ENCODE results near the gene CERS2.

CERS2 gene

DNA sequence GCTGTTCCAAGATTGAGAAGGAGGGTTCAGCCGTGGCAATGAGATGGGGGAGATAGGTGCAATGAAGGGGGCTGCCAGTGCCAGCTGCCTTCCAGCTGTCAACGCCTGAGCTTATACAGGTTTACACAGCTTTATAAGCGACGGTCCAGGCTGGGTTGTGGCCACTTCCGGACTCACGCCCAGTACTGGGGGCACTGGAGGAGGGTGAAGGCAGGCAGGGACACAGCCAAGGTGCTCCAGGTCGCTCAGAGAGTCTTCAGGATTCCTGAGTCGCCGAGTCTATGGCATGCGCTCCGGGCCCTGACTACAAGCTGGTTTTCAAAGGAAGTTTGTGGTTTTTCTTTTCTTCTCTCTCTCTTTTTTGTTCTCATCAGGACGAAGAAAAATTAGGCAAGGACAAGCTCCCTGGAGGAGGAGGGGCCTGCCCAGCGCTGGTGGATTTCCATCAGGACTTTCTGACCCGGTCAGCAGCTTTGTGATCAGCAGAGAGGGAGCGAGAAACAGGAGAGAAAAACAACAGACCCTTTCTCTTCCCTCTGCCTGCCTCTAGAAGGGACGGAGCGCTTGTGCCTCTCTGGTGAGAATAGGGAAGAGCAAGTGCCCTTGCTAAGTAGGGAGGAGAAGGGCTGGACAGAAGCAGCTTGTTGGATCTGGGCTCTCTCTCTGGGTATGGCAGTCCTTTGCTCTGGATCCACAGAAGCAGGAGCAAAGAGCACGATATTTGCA, 31.9 kb upstream of the CERS2 start, which contains the start of gene MINDY1:
MINDY1 (minus strand) TSS at position 576 of the 726 bp plus-strand sequence. CDS start 4,285 bp downstream, outside the sequence.
- H3K4me3 ChIP-seq (ENCODE audit: low read depth, low read length), result peak within 1 kb of the TSS; percentile 97
- H3K9ac ChIP-seq (ENCODE audit: low read length), result peak within 1 kb of the TSS; percentile 25
- H3K36me3 ChIP-seq (ENCODE audit: control insufficient read depth, insufficient read depth, low read length), result no peaks in the 10 kb centered on the region
- H3K9me3 ChIP-seq (ENCODE audit: control insufficient read depth, insufficient read depth, low read depth, low read length), result no peaks in the 10 kb centered on the region
- H3K4me1 ChIP-seq (ENCODE audit: control insufficient read depth, insufficient read depth, low read length), result peaks cover 28% of the 10 kb centered on the region
- H3K27ac ChIP-seq (ENCODE audit: low read depth, low read length), result peak within 1 kb of the TSS; percentile 71; the same call in 1 of the 2 replicates
- no peaks in the 10 kb centered on the region for H3K27me3 ChIP-seq (ENCODE audit: control insufficient read depth, insufficient read depth, low read length)

DNA sequence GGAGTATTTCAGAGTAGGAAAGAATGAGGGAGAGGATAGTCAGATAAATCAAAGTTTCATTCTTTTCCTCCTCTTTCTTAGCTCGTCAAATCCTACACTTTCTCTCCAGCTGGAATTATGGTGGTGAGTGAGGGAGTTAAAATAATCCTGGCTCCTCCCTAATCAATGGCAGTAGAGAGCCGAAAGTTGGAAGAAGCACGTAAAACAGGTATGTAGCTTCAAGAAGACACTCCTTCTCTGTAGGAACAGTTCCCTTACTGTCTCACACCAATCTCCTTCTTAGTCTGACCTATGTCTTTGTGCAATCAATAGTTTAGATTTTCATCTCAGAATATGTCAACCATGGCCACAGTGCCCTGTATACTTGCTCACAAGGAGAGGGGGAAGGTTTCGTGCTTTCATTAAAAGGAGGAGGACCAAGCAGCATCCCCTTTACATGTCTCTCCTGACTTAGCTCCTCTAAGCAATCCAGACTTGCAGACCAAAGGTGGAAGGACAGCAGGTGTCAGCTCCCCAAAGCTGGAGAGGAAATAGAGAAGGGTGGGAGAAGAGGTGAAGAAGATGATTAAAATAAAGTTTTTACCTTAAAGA, 31.2 kb upstream of the CERS2 start:
- Histone ChIP-seq H3K9ac (ENCODE audit: low read length) (no peak overlapping the region), H3K4me1 (ENCODE audit: control insufficient read depth, insufficient read depth, low read length) (peaks cover 28% of the 10 kb centered on the region), H3K36me3 (ENCODE audit: control insufficient read depth, insufficient read depth, low read length) (no peaks in the 10 kb centered on the region), H3K9me3 (ENCODE audit: control insufficient read depth, insufficient read depth, low read depth, low read length) (no peaks in the 10 kb centered on the region), H3K4me3 (ENCODE audit: low read depth, low read length) (peak overlapping the region; percentile 56), H3K27me3 (ENCODE audit: control insufficient read depth, insufficient read depth, low read length) (no peaks in the 10 kb centered on the region), H3K27ac (ENCODE audit: low read depth, low read length) (no peak overlapping the region)

DNA sequence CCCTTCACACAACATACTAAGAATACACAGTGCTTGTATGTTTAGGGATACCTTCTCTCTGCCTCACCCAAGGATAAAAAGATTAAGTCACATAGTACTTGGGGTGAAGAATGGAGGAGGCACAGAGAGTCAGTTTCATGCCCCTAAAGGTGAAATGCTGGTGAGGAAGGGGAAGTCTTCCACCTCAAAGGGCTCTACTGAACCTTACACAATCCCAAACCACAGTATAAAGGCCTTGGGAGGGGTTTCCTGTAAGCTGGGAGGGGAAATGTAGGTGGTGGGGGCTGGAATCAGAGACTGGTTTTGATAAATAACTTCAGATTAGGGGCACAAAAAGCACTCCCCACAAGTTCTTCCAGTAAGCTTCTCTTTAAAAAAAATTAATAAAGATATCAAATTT, 28.5 kb upstream of the CERS2 start:
- Histone ChIP-seq H3K9me3 (ENCODE audit: control insufficient read depth, insufficient read depth, low read depth, low read length) (no peaks in the 10 kb centered on the region), H3K27ac (ENCODE audit: low read depth, low read length) (no peak overlapping the region), H3K27me3 (ENCODE audit: control insufficient read depth, insufficient read depth, low read length) (no peaks in the 10 kb centered on the region), H3K4me3 (ENCODE audit: low read depth, low read length) (no peak overlapping the region), H3K9ac (ENCODE audit: low read length) (no peak overlapping the region), H3K36me3 (ENCODE audit: control insufficient read depth, insufficient read depth, low read length) (no peaks in the 10 kb centered on the region), H3K4me1 (ENCODE audit: control insufficient read depth, insufficient read depth, low read length) (peaks cover 24% of the 10 kb centered on the region)

DNA sequence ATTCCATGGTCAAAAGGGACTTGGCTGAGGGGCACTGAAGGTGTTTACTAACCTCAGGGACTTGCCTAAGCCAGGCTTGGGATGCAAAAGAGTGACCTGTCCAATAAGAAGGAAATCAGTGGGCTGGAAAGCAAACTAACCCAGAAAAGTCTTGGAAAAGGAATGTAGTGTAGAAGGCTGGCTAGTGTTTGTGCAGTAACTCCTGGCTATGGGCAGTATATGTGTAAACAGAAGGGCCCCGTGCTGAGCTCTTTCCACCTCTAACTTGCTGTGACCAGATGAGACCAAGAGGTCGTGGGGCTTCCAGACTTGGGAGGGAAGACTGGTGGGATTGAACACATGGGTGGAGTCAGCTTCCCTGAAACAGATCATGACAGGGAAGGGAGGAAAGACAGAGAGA, 28.0 kb upstream of the CERS2 start:
- peaks cover 19% of the 10 kb centered on the region for H3K4me1 ChIP-seq (ENCODE audit: control insufficient read depth, insufficient read depth, low read length)
- no peaks in the 10 kb centered on the region for H3K9me3 ChIP-seq (ENCODE audit: control insufficient read depth, insufficient read depth, low read depth, low read length)
- no peak overlapping the region for H3K9ac ChIP-seq (ENCODE audit: low read length)
- no peaks in the 10 kb centered on the region for H3K27me3 ChIP-seq (ENCODE audit: control insufficient read depth, insufficient read depth, low read length)
- no peaks in the 10 kb centered on the region; the same call in 1 of the 2 replicates for H3K36me3 ChIP-seq (ENCODE audit: control insufficient read depth, insufficient read depth, low read length)
- H3K27ac ChIP-seq (ENCODE audit: low read depth, low read length), result no peak overlapping the region
- no peak overlapping the region for H3K4me3 ChIP-seq (ENCODE audit: low read depth, low read length)

DNA sequence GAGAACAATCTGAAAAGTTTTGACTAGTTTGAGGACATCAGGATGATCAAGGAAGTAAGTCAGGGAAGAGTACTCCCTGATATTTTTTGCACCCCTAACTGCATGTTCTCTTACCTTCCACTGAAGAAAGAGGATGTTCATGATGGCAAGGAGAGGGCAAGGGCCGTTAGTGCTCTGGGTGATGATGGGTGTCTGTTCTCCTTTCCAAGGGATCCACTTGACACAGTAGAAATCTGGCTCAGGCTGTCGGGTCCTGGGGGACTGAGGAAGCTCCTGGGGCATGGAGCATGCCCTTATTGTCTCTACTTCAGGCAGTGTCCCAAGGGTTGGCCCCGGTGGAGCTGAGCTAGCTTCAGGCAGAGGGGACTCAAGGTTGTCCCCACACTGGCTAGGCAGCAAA, 27.4 kb upstream of the CERS2 start:
- peaks cover under 1% of the 10 kb centered on the region; the same call in 1 of the 2 replicates for H3K36me3 ChIP-seq (ENCODE audit: control insufficient read depth, insufficient read depth, low read length)
- H3K27ac ChIP-seq (ENCODE audit: low read depth, low read length), result no peak overlapping the region
- no peak overlapping the region for H3K4me3 ChIP-seq (ENCODE audit: low read depth, low read length)
- H3K9me3 ChIP-seq (ENCODE audit: control insufficient read depth, insufficient read depth, low read depth, low read length), result no peaks in the 10 kb centered on the region
- no peak overlapping the region for H3K9ac ChIP-seq (ENCODE audit: low read length)
- H3K27me3 ChIP-seq (ENCODE audit: control insufficient read depth, insufficient read depth, low read length), result no peaks in the 10 kb centered on the region
- peaks cover 16% of the 10 kb centered on the region for H3K4me1 ChIP-seq (ENCODE audit: control insufficient read depth, insufficient read depth, low read length)

DNA sequence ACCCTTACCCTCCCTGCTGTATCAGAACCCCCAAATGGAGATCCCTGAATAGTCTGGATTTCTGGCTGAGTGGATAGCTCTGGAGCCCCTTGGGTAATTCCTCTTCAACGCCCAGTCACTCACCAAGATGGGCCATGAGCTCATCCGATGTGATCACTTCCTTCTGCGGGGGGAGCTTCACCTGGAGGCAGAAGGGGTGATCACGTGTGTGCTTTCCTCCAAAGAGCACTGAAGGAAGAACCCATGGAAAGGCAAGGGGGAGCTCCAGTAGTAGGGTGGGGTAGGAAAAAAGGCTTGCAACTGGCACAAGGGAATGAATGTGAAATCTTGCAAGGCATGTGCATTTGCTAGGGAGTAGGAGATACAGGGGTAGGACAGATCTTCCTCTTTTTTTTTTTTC, 27.0 kb upstream of the CERS2 start:
- no peaks in the 10 kb centered on the region for H3K27me3 ChIP-seq (ENCODE audit: control insufficient read depth, insufficient read depth, low read length)
- no peak overlapping the region for H3K9ac ChIP-seq (ENCODE audit: low read length)
- H3K4me1 ChIP-seq (ENCODE audit: control insufficient read depth, insufficient read depth, low read length), result peaks cover 13% of the 10 kb centered on the region
- H3K9me3 ChIP-seq (ENCODE audit: control insufficient read depth, insufficient read depth, low read depth, low read length), result no peaks in the 10 kb centered on the region
- peaks cover 4% of the 10 kb centered on the region; the same call in 1 of the 2 replicates for H3K36me3 ChIP-seq (ENCODE audit: control insufficient read depth, insufficient read depth, low read length)
- H3K27ac ChIP-seq (ENCODE audit: low read depth, low read length), result no peak overlapping the region
- H3K4me3 ChIP-seq (ENCODE audit: low read depth, low read length), result no peak overlapping the region

DNA sequence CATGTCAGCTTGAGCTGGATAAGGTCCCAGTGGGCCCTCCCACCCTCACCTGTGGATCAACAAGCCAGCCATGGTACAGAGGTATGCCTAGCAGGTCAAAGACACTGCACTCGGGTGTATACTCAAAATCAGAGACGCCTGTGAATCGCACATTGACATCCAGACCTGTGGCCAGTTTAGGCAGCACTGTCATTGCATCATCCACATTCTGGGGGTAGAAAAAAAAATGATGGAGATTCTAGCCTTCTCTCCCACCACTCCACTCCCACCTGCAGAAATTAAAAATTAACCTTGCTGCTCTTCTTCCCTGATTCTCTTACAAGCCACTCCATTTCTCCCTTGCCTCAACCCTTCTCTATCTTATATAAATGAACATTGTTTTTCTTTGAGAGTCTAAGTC, 25.8 kb upstream of the CERS2 start:
- Histone ChIP-seq H3K4me3 (ENCODE audit: low read depth, low read length) (no peak overlapping the region), H3K9me3 (ENCODE audit: control insufficient read depth, insufficient read depth, low read depth, low read length) (no peaks in the 10 kb centered on the region), H3K27me3 (ENCODE audit: control insufficient read depth, insufficient read depth, low read length) (no peaks in the 10 kb centered on the region), H3K4me1 (ENCODE audit: control insufficient read depth, insufficient read depth, low read length) (peaks cover 5% of the 10 kb centered on the region), H3K27ac (ENCODE audit: low read depth, low read length) (no peak overlapping the region), H3K9ac (ENCODE audit: low read length) (no peak overlapping the region), H3K36me3 (ENCODE audit: control insufficient read depth, insufficient read depth, low read length) (peaks cover 4% of the 10 kb centered on the region; the same call in 1 of the 2 replicates)

DNA sequence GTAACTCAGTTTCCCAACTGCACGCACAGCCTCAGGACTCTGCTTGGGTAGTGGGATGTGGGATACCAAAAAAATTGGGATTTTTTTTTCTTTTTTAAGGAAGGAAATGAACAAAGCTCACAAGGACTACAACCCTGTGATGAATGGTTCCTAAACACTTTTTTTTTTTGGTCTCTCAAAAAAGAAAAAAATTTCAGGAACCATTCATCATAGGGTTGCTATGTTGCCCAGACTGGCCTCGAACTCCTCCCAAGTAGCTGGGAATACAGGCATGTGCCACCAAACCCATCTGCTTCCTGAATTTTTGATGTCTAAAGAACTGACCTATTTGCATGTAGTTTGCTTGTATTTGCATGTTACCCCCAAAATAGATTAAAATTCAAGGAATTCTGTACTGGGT, 25.3 kb upstream of the CERS2 start:
- Histone ChIP-seq H3K9ac (ENCODE audit: low read length) (no peak overlapping the region), H3K27me3 (ENCODE audit: control insufficient read depth, insufficient read depth, low read length) (no peaks in the 10 kb centered on the region), H3K4me3 (ENCODE audit: low read depth, low read length) (no peak overlapping the region), H3K4me1 (ENCODE audit: control insufficient read depth, insufficient read depth, low read length) (0 out of 2 replicates have a peak, but pooled peaks cover 4% of the 10 kb centered on the region), H3K36me3 (ENCODE audit: control insufficient read depth, insufficient read depth, low read length) (peaks cover 4% of the 10 kb centered on the region; the same call in 1 of the 2 replicates), H3K27ac (ENCODE audit: low read depth, low read length) (no peak overlapping the region), H3K9me3 (ENCODE audit: control insufficient read depth, insufficient read depth, low read depth, low read length) (no peaks in the 10 kb centered on the region)

DNA sequence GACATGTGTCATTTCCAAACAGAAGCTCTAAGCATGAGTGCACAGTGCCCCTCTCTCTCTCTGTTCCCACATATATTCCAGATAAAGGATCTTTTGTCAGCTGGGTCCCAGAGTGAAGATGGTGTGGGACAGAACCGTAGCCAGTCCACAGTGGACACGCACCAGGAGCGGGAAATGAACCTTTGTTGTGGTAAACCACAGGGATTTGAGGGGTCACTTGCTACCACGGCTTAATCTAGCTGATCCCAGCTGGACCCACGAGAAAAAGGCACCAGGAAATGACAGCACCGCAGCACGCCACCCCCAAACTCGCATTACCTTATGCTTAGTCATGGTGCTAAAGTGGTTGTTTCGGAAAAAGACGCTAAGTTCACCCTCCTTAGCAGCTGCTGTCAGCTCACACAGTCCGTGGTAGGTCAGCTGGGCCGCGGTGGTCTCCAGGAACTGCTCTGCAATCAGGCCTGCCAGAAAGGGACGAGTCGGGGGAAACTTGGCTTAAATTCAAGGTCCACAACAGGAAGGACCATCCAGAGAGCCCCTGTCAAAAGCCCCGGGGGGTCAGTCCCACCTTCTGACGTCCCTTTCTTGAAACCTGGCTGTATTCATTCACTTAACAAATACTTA, 24.5 kb upstream of the CERS2 start:
- H3K27me3 ChIP-seq (ENCODE audit: control insufficient read depth, insufficient read depth, low read length), result no peaks in the 10 kb centered on the region
- H3K9ac ChIP-seq (ENCODE audit: low read length), result no peak overlapping the region
- no peaks in the 10 kb centered on the region for H3K9me3 ChIP-seq (ENCODE audit: control insufficient read depth, insufficient read depth, low read depth, low read length)
- 0 out of 2 replicates have a peak, but pooled peaks cover 4% of the 10 kb centered on the region for H3K4me1 ChIP-seq (ENCODE audit: control insufficient read depth, insufficient read depth, low read length)
- no peak overlapping the region for H3K4me3 ChIP-seq (ENCODE audit: low read depth, low read length)
- H3K27ac ChIP-seq (ENCODE audit: low read depth, low read length), result no peak overlapping the region
- H3K36me3 ChIP-seq (ENCODE audit: control insufficient read depth, insufficient read depth, low read length), result peaks cover 4% of the 10 kb centered on the region; the same call in 1 of the 2 replicates

DNA sequence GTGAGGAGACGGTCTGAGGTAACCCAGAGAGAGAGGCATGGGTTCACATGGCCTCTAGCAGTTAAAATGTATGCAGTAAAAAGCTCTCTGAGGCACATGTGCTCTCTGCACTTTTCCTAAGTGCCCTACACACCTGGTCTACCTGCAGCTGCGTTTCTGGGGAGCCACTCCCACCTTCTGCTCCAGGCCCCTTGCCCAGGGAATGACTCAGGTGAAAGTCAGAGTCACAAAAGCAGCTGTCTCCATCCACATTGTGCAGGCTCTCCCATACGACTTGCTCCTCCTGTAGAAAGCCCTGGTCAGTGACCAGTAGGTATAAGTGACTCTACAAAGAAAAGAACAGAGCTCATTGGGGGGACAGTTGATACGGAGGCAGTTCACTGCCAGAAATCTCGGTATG, 23.3 kb upstream of the CERS2 start:
- Histone ChIP-seq H3K27me3 (ENCODE audit: control insufficient read depth, insufficient read depth, low read length) (no peaks in the 10 kb centered on the region), H3K9ac (ENCODE audit: low read length) (no peak overlapping the region), H3K36me3 (ENCODE audit: control insufficient read depth, insufficient read depth, low read length) (peaks cover 4% of the 10 kb centered on the region; the same call in 1 of the 2 replicates), H3K9me3 (ENCODE audit: control insufficient read depth, insufficient read depth, low read depth, low read length) (no peaks in the 10 kb centered on the region), H3K4me3 (ENCODE audit: low read depth, low read length) (no peak overlapping the region), H3K27ac (ENCODE audit: low read depth, low read length) (no peak overlapping the region), H3K4me1 (ENCODE audit: control insufficient read depth, insufficient read depth, low read length) (0 out of 2 replicates have a peak, but pooled peaks cover 4% of the 10 kb centered on the region)

Data from HUES6 (cell line).